ENCODE results near the gene FRRS1. TPM values are rescaled to one million over a fixed set of nuclear protein-coding genes. Genes with fewer than 3 reads are reported as not detected.
A peak's percentile ranks its signal among the peaks of the same experiment; 100 is the strongest.

The FRRS1 gene
- total RNA-seq, 4 donors from 2014 or later: 23.1 to 40.7 (median 27.8) TPM

- Histone ChIP-seq H3K4me1 (no peaks in the 10 kb centered on the region), H3K36me3 (no peaks in the 10 kb centered on the region), H3K27me3 (no peaks in the 10 kb centered on the region), H3K4me3 (no peak overlapping the region), H3K27ac (no peak overlapping the region), H3K9me3 (no peaks in the 10 kb centered on the region)
- intact Hi-C loops (cut with DNase I): no loop called here
- TF ChIP-seq, protein P1, sequence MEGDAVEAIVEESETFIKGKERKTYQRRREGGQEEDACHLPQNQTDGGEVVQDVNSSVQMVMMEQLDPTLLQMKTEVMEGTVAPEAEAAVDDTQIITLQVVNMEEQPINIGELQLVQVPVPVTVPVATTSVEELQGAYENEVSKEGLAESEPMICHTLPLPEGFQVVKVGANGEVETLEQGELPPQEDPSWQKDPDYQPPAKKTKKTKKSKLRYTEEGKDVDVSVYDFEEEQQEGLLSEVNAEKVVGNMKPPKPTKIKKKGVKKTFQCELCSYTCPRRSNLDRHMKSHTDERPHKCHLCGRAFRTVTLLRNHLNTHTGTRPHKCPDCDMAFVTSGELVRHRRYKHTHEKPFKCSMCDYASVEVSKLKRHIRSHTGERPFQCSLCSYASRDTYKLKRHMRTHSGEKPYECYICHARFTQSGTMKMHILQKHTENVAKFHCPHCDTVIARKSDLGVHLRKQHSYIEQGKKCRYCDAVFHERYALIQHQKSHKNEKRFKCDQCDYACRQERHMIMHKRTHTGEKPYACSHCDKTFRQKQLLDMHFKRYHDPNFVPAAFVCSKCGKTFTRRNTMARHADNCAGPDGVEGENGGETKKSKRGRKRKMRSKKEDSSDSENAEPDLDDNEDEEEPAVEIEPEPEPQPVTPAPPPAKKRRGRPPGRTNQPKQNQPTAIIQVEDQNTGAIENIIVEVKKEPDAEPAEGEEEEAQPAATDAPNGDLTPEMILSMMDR (IDR thresholded peaks at IDR 0.05): no peak
- no peak for TF ChIP-seq POLR2A (IDR thresholded peaks at IDR 0.05)
- WGBS, 2 donors: 53 to 59% methylated on average over 3 of the region's 3 CpGs
- DNase-seq: no peak
These were observed 11.3 kb upstream of the FRRS1 start for GRCh38 chr1:99777752-99778151.

- no peak for DNase-seq
- intact Hi-C loops (cut with DNase I): no loop called here
- Histone ChIP-seq H3K27ac (no peak overlapping the region), H3K4me1 (no peaks in the 10 kb centered on the region), H3K4me3 (no peak overlapping the region), H3K36me3 (no peaks in the 10 kb centered on the region), H3K9me3 (no peaks in the 10 kb centered on the region), H3K27me3 (no peaks in the 10 kb centered on the region)
- TF ChIP-seq POLR2A (IDR thresholded peaks at IDR 0.05): no peak
- TF ChIP-seq, protein P1 (IDR thresholded peaks at IDR 0.05): no peak
These were observed 9.7 kb upstream of the FRRS1 start for GRCh38 chr1:99776120-99776519.

GRCh38 chr1:99772809-99773208 is 6.4 kb upstream of the FRRS1 start:
- DNase-seq: no peak
- H3K4me1 ChIP-seq: peaks cover 0 to 11% (median 7%) of the 10 kb centered on the region in 3 donors
- no peak for TF ChIP-seq POLR2A (IDR thresholded peaks at IDR 0.05)
- TF ChIP-seq, protein P1 (IDR thresholded peaks at IDR 0.05): no peak
- 88 to 91% methylated on average over 3 of the region's 3 CpGs for WGBS, 2 donors
- H3K9me3 ChIP-seq: no peaks in the 10 kb centered on the region
- intact Hi-C loops (cut with DNase I): no loop called here
- H3K27me3 ChIP-seq: no peaks in the 10 kb centered on the region
- H3K36me3 ChIP-seq: no peaks in the 10 kb centered on the region
- H3K27ac ChIP-seq: no peak overlapping the region
- H3K4me3 ChIP-seq: no peak overlapping the region

DNA sequence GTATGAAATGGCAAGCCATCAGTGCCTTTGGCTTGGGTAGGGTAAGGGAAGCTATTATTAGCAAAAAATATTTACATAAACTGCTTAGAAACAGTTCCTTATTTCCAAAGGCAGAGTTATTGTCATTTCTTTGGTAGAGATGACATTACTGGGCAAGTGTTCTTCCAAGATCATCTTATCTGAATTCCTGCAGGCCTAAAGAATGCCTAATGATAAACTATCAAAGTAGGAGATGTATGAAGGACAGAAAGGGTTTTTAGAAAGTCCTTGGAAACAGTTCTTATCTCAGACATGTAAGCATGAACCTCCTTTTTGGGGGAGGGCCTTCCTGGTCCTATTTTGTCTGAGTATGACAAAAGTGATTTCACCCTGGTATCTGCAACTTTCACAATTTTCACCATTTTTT is 5.1 kb upstream of the FRRS1 start:
- TF ChIP-seq, protein P1 (IDR thresholded peaks at IDR 0.05): no peak
- TF ChIP-seq POLR2A (IDR thresholded peaks at IDR 0.05): no peak
- Histone ChIP-seq H3K27ac (no peak overlapping the region), H3K4me3 (no peak overlapping the region), H3K36me3 (no peaks in the 10 kb centered on the region), H3K27me3 (no peaks in the 10 kb centered on the region), H3K9me3 (no peaks in the 10 kb centered on the region), H3K4me1 (peaks cover 0 to 24% (median 18%) of the 10 kb centered on the region in 3 donors)
- intact Hi-C loops (cut with DNase I): no loop called here
- DNase-seq: no peak

GRCh38 chr1:99768524-99769245 is 2.2 kb upstream of the FRRS1 start:
- Histone ChIP-seq H3K4me1 (peaks cover 0 to 49% (median 18%) of the 10 kb centered on the region in 3 donors), H3K27ac (peak overlapping the region in 2 of 4 donors; percentile 90 to 91), H3K9me3 (no peaks in the 10 kb centered on the region), H3K36me3 (no peaks in the 10 kb centered on the region), H3K27me3 (no peaks in the 10 kb centered on the region), H3K4me3 (no peak overlapping the region)
- TF ChIP-seq POLR2A (IDR thresholded peaks at IDR 0.05): no peak
- TF ChIP-seq, protein P1 (IDR thresholded peaks at IDR 0.05): no peak
- 79 to 81% methylated on average over 6 of the region's 6 CpGs for WGBS, 2 donors
- DNase-seq: no peak
- intact Hi-C loops (cut with DNase I): no loop called here

Data from esophagus squamous epithelium (tissue), 5 donors.